Stomach (tissue), 4 donors: ENCODE measurements around the gene ZCWPW2.

Experiments used
- CTCF ChIP-seq, 7 experiments: fragments of 450-650 bp in 4 of 7; fragments of 200-600 bp in 3 of 7; sonication (generic) in 3 of 7; IDR thresholded peaks; one replicate each; pipeline ENCODE4 v1.5.1; 2016 to 2019; ENCODE audit warnings: antibody characterized with exemption in 7 of 7, control low read depth in 2 of 7, mild to moderate bottlenecking in 1 of 7
- POLR2AphosphoS5 ChIP-seq, 3 donors: sonication (generic); formaldehyde crosslinking; IDR thresholded peaks; one replicate each; pipeline ENCODE4 v1.6.1; 2016; ENCODE audit warnings: antibody characterized with exemption in 3 of 3

GRCh38 chr3:28569357-28569756 is 220.8 kb downstream of the ZCWPW2 start:
- TF ChIP-seq CTCF (IDR thresholded peaks at IDR 0.05) (no peak), POLR2AphosphoS5 (IDR thresholded peaks at IDR 0.05) (no peak)
